Measurements from ENCODE around the gene CCBE1.

CCBE1 gene

GRCh38 chr18:59459369-59460071, 237.7 kb downstream of the CCBE1 start:
- TF ChIP-seq TAF1 (IDR thresholded peaks at IDR 0.05; ENCODE audit: borderline replicate concordance, insufficient read depth, low read length), result no peak
- no peak for TF ChIP-seq REST (IDR thresholded peaks at IDR 0.05; ENCODE audit: insufficient read depth in 1 of 2, low read depth in 2 of 2, low read length in 2 of 2)
- no peak for TF ChIP-seq FOXP2 (optimal IDR thresholded peaks at IDR 0.05; ENCODE audit: borderline replicate concordance, extremely low read depth, extremely low read length, insufficient read depth)
- TF ChIP-seq SIN3A (IDR thresholded peaks at IDR 0.05; ENCODE audit: borderline replicate concordance, insufficient read depth, low read length), result no peak
- no peak for TF ChIP-seq POLR2AphosphoS5 (IDR thresholded peaks at IDR 0.05; ENCODE audit: low read depth, low read length)

- TF ChIP-seq POLR2AphosphoS5 (IDR thresholded peaks at IDR 0.05; ENCODE audit: low read depth, low read length) (no peak), TAF1 (IDR thresholded peaks at IDR 0.05; ENCODE audit: borderline replicate concordance, insufficient read depth, low read length) (no peak)
Measured at GRCh38 chr18:59458575-59458974, 238.6 kb downstream of the CCBE1 start.

GRCh38 chr18:59456657-59457056, 240.6 kb downstream of the CCBE1 start:
- TF ChIP-seq FOXP2 (optimal IDR thresholded peaks at IDR 0.05; ENCODE audit: borderline replicate concordance, extremely low read depth, extremely low read length, insufficient read depth), result no peak
- TF ChIP-seq REST (IDR thresholded peaks at IDR 0.05; ENCODE audit: insufficient read depth in 1 of 2, low read depth in 2 of 2, low read length in 2 of 2), result no peak
- no peak for TF ChIP-seq TAF1 (IDR thresholded peaks at IDR 0.05; ENCODE audit: borderline replicate concordance, insufficient read depth, low read length)
- TF ChIP-seq POLR2AphosphoS5 (IDR thresholded peaks at IDR 0.05; ENCODE audit: low read depth, low read length), result no peak
- no peak for TF ChIP-seq SIN3A (IDR thresholded peaks at IDR 0.05; ENCODE audit: borderline replicate concordance, insufficient read depth, low read length)

GRCh38 chr18:59455728-59456276, 241.4 kb downstream of the CCBE1 start:
- TF ChIP-seq FOXP2 (optimal IDR thresholded peaks at IDR 0.05; ENCODE audit: borderline replicate concordance, extremely low read depth, extremely low read length, insufficient read depth) (no peak), POLR2AphosphoS5 (IDR thresholded peaks at IDR 0.05; ENCODE audit: low read depth, low read length) (no peak)

GRCh38 chr18:59454909-59455727, 242.1 kb downstream of the CCBE1 start:
- TF ChIP-seq REST (IDR thresholded peaks at IDR 0.05; ENCODE audit: insufficient read depth in 1 of 2, low read depth in 2 of 2, low read length in 2 of 2) (no peak), SIN3A (IDR thresholded peaks at IDR 0.05; ENCODE audit: borderline replicate concordance, insufficient read depth, low read length) (no peak)

- TF ChIP-seq FOXP2 (optimal IDR thresholded peaks at IDR 0.05; ENCODE audit: borderline replicate concordance, extremely low read depth, extremely low read length, insufficient read depth), result no peak
Measured at GRCh38 chr18:59453468-59453961, 243.7 kb downstream of the CCBE1 start.

Data from PFSK-1 (cell line).